ES-I3 (cell line): ENCODE data around the gene ASB18.

Experiments used
- H3K36me3 ChIP-seq: 2 replicates; pipeline ENCODE4 v1.6.1; 2013; ENCODE audit warnings: mild to moderate bottlenecking, low read length, control low read depth, moderate library complexity; ENCODE audit not compliant: insufficient read depth
- H3K4me1 ChIP-seq: 2 replicates; pipeline ENCODE4 v1.6.1; 2013; ENCODE audit warnings: mild to moderate bottlenecking, control low read depth, low read length; ENCODE audit not compliant: insufficient read depth
- H3K9ac ChIP-seq: 2 replicates; pipeline ENCODE4 v1.6.1; 2013; ENCODE audit warnings: low read depth, mild to moderate bottlenecking, low read length, moderate library complexity
- H3K9me3 ChIP-seq: 2 replicates; pipeline ENCODE4 v1.6.1; 2013; ENCODE audit warnings: mild to moderate bottlenecking, low read length, moderate library complexity; ENCODE audit not compliant: control insufficient read depth, insufficient read depth

Gene ASB18

DNA sequence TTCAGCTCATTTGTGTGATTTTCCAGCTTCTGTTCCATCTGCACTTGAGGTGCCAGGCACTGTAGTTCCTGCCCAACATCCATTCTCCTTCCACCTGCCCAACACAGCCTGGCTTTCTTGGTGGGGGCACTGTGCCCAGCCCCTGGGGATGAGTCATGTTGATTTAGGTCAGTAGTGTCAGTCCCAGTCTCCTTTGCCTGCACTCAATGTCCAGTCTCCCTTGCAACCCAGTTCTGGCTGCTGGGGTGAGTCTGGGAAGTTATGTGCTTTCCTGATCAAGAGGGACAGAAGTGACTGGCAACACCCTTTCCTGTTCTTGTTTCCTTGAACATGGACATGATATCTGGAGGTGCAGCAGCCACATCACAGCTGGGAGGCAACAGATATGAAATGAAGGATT is 1.5 kb upstream of the ASB18 start:
- H3K9me3 ChIP-seq, result peaks cover 8% of the 10 kb centered on the region
- H3K9ac ChIP-seq, result no peak overlapping the region
- H3K4me1 ChIP-seq, result no peaks in the 10 kb centered on the region

DNA sequence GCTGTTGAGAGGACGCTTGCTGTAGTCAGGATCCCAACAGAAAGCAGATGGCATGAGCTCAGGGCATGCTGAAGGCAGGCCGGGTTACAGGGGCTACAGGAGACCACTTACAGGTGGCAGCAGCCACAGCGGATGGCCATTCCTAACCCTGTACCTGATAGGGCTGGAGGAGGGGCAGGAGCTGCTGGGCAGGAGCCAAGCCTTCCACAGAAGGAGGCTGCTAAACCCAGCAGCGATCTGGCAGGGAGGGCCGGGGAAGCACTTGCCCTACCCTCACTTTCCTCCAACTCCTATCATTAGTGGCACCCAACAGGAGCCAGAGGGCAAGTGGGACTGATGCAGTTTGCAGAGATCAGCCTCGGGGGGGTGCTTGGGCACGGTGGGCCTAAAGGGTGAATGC is 2.0 kb downstream of the ASB18 start:
- H3K9ac ChIP-seq, result no peak overlapping the region
- H3K36me3 ChIP-seq, result no peaks in the 10 kb centered on the region; the same call in 1 of the 2 replicates
- H3K9me3 ChIP-seq, result no peaks in the 10 kb centered on the region
- H3K4me1 ChIP-seq, result no peaks in the 10 kb centered on the region

More for the DNA sequence above, 1.5 kb upstream of the ASB18 start:
- H3K36me3 ChIP-seq, result no peaks in the 10 kb centered on the region; the same call in 1 of the 2 replicates

DNA sequence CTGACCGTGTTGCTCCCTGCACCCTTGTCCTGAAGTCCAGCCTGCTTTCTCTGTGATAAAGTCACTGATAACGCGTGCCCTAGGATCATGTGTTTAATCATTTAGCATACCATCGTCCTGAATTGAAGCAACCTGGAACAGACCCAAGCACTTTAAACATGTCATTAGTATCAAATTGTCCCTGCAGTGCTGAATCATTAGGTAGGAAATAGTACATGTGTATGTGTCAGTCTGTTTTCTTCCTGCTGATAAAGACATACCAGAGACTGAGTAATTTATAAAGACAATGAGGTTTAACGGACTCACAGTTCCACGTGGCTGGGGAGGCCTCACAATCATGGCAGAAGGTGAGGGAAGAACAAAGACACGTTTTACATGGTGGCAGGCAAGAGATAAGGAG is 2.8 kb downstream of the ASB18 start:
- Histone ChIP-seq H3K9me3 (no peaks in the 10 kb centered on the region), H3K4me1 (peaks cover 3% of the 10 kb centered on the region; the same call in 1 of the 2 replicates), H3K36me3 (no peaks in the 10 kb centered on the region; the same call in 1 of the 2 replicates), H3K9ac (no peak overlapping the region)

DNA sequence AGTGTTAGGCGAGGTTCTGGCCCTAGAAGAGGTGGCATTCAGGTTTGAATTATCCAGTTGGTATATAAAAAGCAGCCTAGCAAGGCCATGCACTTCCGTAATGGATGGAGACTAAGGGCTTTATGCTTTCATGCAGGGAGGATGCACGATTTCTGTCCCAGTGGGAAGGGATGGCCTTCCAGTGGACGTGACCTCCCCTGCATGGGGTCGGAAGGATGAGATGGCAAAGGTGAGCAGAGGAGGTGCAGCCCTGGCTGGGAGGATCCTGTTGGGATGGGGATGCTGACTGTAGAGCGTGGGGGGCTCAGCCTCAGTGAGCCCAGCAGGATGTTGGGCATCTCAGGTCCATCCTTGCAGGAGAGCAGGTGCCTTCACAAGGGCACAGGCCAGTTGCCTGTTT is 4.8 kb downstream of the ASB18 start:
- no peaks in the 10 kb centered on the region for H3K9me3 ChIP-seq
- H3K36me3 ChIP-seq, result no peaks in the 10 kb centered on the region
- H3K9ac ChIP-seq, result no peak overlapping the region
- H3K4me1 ChIP-seq, result peaks cover 9% of the 10 kb centered on the region; the same call in 1 of the 2 replicates

DNA sequence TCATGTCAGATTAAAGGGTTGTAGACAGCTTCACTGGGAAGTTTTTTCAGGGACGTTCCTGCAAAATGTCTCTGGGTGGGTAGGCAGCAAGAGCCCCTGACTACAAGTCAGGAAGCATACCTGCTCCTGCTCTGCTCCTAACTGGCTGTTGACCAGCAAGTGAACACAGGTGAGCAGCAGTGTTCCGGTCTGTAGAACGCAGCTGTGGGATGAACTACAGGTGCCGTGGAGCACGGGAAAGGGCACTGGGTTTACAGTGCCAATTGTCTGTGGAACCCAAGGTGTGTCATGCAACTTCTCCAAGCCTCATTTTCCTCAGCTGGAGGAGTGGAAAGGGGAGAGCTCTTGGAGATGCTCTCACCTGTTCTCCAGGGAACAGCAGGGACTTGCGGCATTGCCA is 6.6 kb downstream of the ASB18 start:
- Histone ChIP-seq H3K4me1 (peaks cover 9% of the 10 kb centered on the region; the same call in 1 of the 2 replicates), H3K9me3 (no peaks in the 10 kb centered on the region), H3K36me3 (no peaks in the 10 kb centered on the region), H3K9ac (no peak overlapping the region)

DNA sequence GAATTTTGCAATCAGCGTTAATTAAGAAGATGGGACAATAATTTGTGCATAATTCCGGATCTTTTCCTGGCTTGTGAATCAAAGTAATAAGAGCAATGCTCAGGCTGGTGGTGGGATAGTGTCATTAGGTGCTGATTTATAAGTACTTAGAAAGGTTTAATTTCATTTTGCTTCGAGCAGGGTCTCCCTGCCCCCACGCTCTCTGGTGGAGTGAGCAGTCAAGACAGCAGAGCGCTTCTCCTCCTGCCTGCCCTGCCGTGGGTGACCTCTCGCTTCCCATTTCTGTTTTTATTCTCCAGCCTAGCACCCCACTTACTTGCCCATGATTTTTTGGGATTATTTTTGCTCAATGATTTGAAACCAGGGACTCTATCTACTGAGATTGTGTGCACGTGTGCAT is 7.1 kb downstream of the ASB18 start:
- peaks cover 9% of the 10 kb centered on the region; the same call in 1 of the 2 replicates for H3K4me1 ChIP-seq
- H3K36me3 ChIP-seq, result no peaks in the 10 kb centered on the region
- no peak overlapping the region for H3K9ac ChIP-seq

DNA sequence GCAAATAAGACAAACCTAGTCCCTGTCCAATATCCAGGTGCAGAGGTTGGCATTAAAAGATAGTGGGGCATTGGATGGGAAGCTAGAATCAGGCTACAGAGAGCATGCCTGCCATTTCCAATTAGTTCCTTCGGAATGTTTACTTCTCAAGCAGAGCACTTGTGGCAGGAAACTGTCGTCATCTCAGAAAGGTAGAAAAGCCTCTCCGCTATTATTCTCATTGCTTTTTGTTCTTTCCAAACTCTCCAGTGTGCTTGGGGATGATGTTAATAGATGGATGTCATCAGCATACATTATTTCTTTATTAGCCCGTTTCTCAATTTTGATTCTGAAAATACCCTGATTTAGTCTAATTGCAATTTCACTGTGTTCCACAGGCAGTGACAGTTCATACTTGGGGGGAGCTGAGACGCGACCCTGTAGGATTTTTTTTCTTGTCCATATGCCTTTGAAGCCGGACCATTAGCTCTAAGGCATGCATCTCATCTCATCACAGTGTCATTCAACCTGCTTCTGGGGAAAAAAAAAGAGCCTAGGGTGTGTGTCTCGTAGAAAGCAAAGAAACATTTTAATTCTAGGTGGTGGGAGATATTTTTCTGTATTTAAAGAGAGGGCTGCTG is 7.7 kb downstream of the ASB18 start:
- H3K36me3 ChIP-seq, result no peaks in the 10 kb centered on the region
- H3K9ac ChIP-seq, result no peak overlapping the region
- no peaks in the 10 kb centered on the region for H3K9me3 ChIP-seq
- peaks cover 9% of the 10 kb centered on the region; the same call in 1 of the 2 replicates for H3K4me1 ChIP-seq

More for the DNA sequence above, 7.1 kb downstream of the ASB18 start:
- no peaks in the 10 kb centered on the region for H3K9me3 ChIP-seq

DNA sequence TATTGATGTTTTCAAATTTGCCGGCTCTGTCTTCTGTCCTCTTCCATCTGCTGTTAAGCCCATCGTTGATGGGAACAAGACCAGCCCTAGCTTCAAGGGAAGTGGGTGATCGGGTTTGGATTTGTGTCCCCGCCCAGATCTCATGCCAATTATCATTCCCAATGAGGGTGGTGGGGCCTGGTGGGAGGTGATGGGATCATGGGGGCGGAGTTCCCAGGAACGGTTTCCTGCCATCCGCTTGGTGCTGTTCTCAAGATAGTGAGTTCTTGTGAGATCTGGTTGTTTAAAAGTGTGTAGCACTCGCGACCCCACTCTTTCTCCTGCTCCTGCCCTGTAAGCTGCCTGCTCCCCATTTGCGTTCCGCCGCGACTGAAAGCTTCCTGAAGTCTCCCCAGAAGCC is 9.5 kb downstream of the ASB18 start:
- Histone ChIP-seq H3K9me3 (no peaks in the 10 kb centered on the region), H3K4me1 (peaks cover 9% of the 10 kb centered on the region; the same call in 1 of the 2 replicates), H3K9ac (no peak overlapping the region)

DNA sequence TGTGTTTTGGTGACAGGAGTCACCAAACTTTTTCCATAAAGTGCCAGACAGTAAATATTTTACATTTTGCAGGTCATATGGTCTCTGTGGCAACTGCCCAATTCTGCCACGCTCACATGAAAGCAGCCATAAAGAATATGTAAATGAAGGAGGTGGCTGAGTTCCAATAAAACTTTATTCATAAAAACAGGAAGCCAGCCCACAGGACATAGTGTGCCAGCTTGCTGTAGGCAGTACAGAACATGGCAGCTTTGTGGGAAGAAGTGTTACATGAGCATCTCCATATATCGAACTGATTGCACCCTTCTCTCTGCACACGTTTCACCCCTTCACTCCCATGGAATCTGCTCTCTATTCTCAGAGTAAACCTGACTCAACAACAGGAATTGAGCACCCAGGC is 10.2 kb downstream of the ASB18 start:
- H3K9me3 ChIP-seq, result no peaks in the 10 kb centered on the region
- H3K4me1 ChIP-seq, result peaks cover 9% of the 10 kb centered on the region; the same call in 1 of the 2 replicates
- H3K36me3 ChIP-seq, result no peaks in the 10 kb centered on the region
- no peak overlapping the region for H3K9ac ChIP-seq

More for the DNA sequence above, 9.5 kb downstream of the ASB18 start:
- H3K36me3 ChIP-seq, result no peaks in the 10 kb centered on the region

DNA sequence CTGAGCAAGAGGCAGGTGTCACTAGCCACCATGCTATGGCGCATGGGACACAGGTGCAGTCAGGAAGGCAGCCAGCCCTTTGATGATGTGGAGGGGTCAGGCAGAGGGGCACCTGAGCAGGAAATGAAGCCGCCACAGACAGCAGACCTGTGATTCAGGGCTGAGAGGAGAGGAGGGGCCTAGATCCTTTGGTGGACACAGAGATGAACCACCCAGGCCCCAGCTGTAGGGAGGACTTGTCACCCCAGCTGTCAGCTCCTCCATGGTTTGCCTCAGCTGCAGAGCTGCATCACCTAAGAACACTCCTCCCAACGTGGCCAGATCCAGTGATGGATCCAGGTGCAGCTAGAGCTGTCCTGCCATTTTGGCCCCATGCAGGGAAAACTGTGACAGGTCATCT is 11.6 kb downstream of the ASB18 start:
- H3K9me3 ChIP-seq, result no peaks in the 10 kb centered on the region
- no peak overlapping the region for H3K9ac ChIP-seq
- H3K4me1 ChIP-seq, result peaks cover 9% of the 10 kb centered on the region; the same call in 1 of the 2 replicates
- no peaks in the 10 kb centered on the region for H3K36me3 ChIP-seq

DNA sequence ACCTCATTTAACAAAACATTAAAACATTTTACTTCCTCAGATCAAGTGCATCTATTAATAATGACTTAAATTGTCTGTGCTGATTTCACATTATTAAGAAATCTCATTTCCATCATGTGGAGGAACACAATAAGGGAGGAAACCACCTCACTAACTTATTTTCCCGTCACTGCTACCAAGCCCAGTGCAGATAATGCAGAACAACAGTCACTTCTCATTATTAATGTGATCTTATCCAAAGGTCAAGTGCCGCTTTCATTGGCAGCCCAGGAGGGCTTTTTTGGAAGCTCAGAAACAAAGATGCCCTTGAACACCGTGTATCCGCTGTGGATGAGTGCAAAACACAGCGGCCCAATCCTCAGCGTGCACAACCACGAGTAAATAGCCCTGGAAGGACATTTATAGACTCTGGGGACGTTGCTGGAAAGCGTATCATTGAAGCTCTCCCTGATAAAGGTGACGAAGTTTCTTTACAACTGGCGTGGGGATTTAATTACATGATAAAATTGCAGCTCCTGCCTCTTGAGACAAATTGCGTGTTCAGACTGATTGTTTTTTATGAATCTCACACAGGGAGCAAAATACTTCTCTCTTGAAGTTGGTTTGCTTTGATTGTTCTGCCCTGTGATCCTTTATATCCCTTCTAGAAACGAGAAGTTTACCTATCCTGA is 13.2 kb downstream of the ASB18 start:
- no peak overlapping the region for H3K9ac ChIP-seq
- H3K9me3 ChIP-seq, result no peaks in the 10 kb centered on the region
- no peaks in the 10 kb centered on the region for H3K36me3 ChIP-seq
- 0 out of 2 replicates have a peak, but pooled peaks cover 1% of the 10 kb centered on the region for H3K4me1 ChIP-seq

DNA sequence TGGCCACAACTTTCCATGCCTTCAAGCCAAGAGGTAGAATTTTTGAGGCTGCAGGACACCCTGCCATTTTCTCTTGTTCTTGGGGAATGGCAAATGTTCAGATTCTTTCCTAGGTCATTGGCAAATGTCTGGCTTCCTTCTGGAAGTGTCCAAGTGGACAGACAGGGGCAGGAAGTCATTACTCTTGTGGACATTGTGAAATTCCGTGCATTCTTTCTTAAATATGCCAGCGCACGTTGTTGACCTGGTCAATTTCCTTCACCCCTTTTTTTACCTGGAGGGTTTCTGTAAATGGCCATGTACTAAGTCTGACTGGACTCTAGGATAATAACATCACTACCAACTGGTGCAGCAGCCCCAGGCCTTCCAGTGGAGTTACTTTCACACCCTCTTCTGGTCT is 13.9 kb downstream of the ASB18 start:
- H3K36me3 ChIP-seq, result no peaks in the 10 kb centered on the region
- H3K9me3 ChIP-seq, result no peaks in the 10 kb centered on the region
- H3K9ac ChIP-seq, result no peak overlapping the region
- no peaks in the 10 kb centered on the region for H3K4me1 ChIP-seq

DNA sequence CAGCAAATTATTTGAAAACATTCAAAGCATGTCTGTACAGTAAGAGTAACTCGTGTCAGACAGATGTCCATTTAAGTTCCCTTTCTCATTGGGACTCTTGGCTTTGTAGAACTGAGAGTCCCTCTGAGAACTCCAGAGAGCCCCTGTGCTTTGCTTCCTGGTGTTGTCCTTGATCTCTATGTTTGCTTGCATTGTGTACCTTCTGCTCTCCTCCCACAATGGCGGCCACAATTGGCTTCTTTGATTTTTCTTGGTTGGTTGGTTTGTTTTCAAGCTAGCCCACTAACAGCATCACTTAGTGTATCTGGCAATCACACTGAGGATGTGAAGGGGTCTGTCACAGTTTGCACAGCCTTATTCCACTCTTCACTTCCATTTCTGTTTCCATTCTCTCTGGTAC is 15.1 kb downstream of the ASB18 start:
- no peaks in the 10 kb centered on the region for H3K9me3 ChIP-seq
- no peak overlapping the region for H3K9ac ChIP-seq
- no peaks in the 10 kb centered on the region for H3K4me1 ChIP-seq
- no peaks in the 10 kb centered on the region for H3K36me3 ChIP-seq

DNA sequence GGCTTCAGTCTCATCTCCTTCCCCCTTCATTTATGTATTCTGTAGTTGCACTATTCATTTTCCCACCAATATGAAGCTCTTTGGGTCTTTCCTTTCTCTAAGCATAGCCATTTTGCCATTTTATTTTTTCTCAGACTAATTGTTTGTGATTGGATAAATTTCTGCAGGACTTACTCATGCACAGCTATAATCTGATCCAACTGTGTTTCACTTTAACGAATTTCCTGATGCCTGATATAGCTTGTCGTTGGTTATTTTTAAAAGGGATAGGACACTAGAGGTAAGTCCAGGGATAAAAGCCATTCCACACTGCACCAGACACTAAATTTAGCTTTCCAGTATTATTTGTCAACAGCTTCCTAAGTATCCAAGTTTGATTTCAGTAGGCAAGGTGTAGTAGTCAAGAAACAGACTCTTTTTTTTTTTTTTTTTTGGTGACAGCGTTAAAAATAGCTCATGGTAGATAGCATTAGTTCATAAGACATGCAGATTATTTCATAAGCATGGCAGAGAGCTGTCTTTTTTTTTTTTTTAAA is 17.4 kb downstream of the ASB18 start:
- no peaks in the 10 kb centered on the region for H3K36me3 ChIP-seq
- no peaks in the 10 kb centered on the region for H3K9me3 ChIP-seq
- H3K4me1 ChIP-seq, result no peaks in the 10 kb centered on the region
- no peak overlapping the region for H3K9ac ChIP-seq

DNA sequence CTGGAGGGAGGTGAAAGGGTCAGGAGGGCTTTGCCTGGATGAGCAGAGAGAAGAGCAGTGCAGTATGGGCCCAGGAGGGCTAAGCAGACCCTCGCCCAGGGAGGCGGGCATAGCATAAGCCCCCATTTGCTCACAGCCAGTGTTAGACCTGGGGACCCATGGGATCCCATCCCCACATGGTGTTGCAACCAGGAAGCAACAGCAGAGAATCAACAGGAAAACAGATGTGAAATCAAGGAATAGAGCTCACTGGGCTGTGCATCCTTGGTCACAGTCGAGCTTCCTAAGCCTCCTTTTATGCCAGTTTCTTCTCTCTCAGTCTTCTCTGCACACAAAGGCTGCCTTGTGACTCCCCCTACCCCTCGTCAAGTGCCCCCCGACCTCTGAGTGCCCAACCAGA is 19.9 kb downstream of the ASB18 start:
- H3K4me1 ChIP-seq, result peaks cover 18% of the 10 kb centered on the region

More for the DNA sequence above, 19.9 kb downstream of the ASB18 start:
- Histone ChIP-seq H3K9me3 (no peaks in the 10 kb centered on the region), H3K36me3 (no peaks in the 10 kb centered on the region), H3K9ac (no peak overlapping the region)
